HCT116 (cell line): Measurements from ENCODE around the gene RSRC1. TPM values are rescaled to one million over a fixed set of nuclear protein-coding genes. Genes with fewer than 3 reads are reported as not detected.

ENCODE experiments used
- ATAC-seq: fragments of 200-7000 bp; cut with Tn5 transposase; 2 replicates; pipeline ENCODE4 v1.9.1; 2020; ENCODE audit warnings: mild to moderate bottlenecking, moderate library complexity
- BruUV-seq: library from RNA; stranded (reverse); fragments of 400-500 nt; replicated peaks from 2 replicates; lab custom pipeline; 2021; lab: Mats Ljungman, UMichigan
- CTCF ChIA-PET: fragments of 300-600 bp; sonication (Branson Sonifier 250); formaldehyde crosslinking; loops from one replicate; lab custom pipeline; 2021; ENCODE audit warnings: antibody characterized with exemption; lab: Charles Lee
- POLR2A ChIA-PET: fragments of 300-600, 350-600 bp; sonication (Branson Sonifier 250); formaldehyde crosslinking; loops from one replicate; lab custom pipeline; 2021; ENCODE audit warnings: antibody characterized with exemption; lab: Charles Lee
- RAD21 ChIA-PET, 2 experiments: fragments of 300-600 bp; sonication (Branson Sonifier 250); formaldehyde crosslinking; loops; one replicate each; lab custom pipeline; 2023; ENCODE audit warnings: low total read pairs in 2 of 2; ENCODE audit not compliant: uncharacterized antibody in 2 of 2, unreplicated experiment in 2 of 2, low non-redundant PET in 1 of 2; lab: Charles Lee
- DNase-seq: peaks from one replicate; pipeline ENCODE4 v3.0.0-alpha.2; 2010; ENCODE audit warnings: low read depth, low spot score
- H2AFZ ChIP-seq: fragments of 200-600 bp; shearing (Covaris generic), sonication (generic); 2 replicates; pipeline ENCODE4 v1.6.1; 2017; ENCODE audit warnings: low read depth, mixed run types, mixed read lengths, antibody characterized with exemption, low read length; ENCODE audit not compliant: poor library complexity, severe bottlenecking
- H3K27ac ChIP-seq: 2 replicates; pipeline ENCODE4 v1.5.1; 2012; ENCODE audit warnings: low read depth, low read length
- H3K27me3 ChIP-seq: fragments of 200-600 bp; sonication (generic); 2 replicates; pipeline ENCODE4 v1.6.1; 2016; ENCODE audit warnings: mixed run types, low read length, mixed read lengths; ENCODE audit not compliant: insufficient read depth
- H3K36me3 ChIP-seq, 2 experiments: fragments of 200-500 bp in 1 of 2; fragments of 200-600 bp in 1 of 2; sonication (Bioruptor generic) in 1 of 2; sonication (generic) in 1 of 2; 2 replicates each; pipeline versions ENCODE4 v1.5.1 to v1.6.1; 2014 to 2016; ENCODE audit warnings: low read length in 2 of 2, inconsistent platforms in 1 of 2, mixed read lengths in 1 of 2, mixed run types in 1 of 2; ENCODE audit not compliant: insufficient read depth in 2 of 2, control insufficient read depth in 1 of 2
- H3K4me1 ChIP-seq, 2 experiments: fragments of 200-600 bp in 1 of 2; sonication (generic) in 1 of 2; 2 replicates each; pipeline versions ENCODE4 v1.5.1 to v1.6.1; 2012 to 2017; ENCODE audit warnings: low read length in 2 of 2, inconsistent platforms in 1 of 2, mild to moderate bottlenecking in 1 of 2, mixed read lengths in 1 of 2, mixed run types in 1 of 2, moderate library complexity in 1 of 2; ENCODE audit not compliant: insufficient read depth in 2 of 2, control insufficient read depth in 1 of 2
- H3K4me2 ChIP-seq: fragments of 200-600 bp; sonication (generic); 2 replicates; pipeline ENCODE4 v1.6.1; 2017; ENCODE audit warnings: mixed run types, low read length, mixed read lengths
- H3K4me3 ChIP-seq, 2 experiments: fragments of 200-600 bp in 1 of 2; sonication (generic) in 1 of 2; replicated peaks in 1 of 2; 2 replicates each; pipeline ENCODE4 v1.5.1; 2011 to 2016; ENCODE audit warnings: low read length in 2 of 2, control low read depth in 1 of 2, low read depth in 1 of 2, mild to moderate bottlenecking in 1 of 2, mixed read lengths in 1 of 2, mixed run types in 1 of 2
- H3K79me2 ChIP-seq: fragments of 200-600 bp; sonication (generic); 2 replicates; pipeline ENCODE4 v1.6.1; 2017; ENCODE audit warnings: mild to moderate bottlenecking, mixed run types, low read length, moderate library complexity, mixed read lengths; ENCODE audit not compliant: insufficient read depth
- H3K9ac ChIP-seq: fragments of 200-600 bp; sonication (generic); 2 replicates; pipeline ENCODE4 v1.6.1; 2016; ENCODE audit warnings: low read length, mixed read lengths
- H3K9me2 ChIP-seq: fragments of 200-600 bp; sonication (generic), shearing (Covaris generic); 2 replicates; pipeline ENCODE4 v1.6.1; 2017; ENCODE audit warnings: mixed run types, mild to moderate bottlenecking, moderate library complexity; ENCODE audit not compliant: insufficient read depth
- H3K9me3 ChIP-seq, 2 experiments: fragments of 200-500 bp in 1 of 2; fragments of 200-600 bp in 1 of 2; sonication (Bioruptor generic) in 1 of 2; sonication (generic) in 1 of 2; 2 replicates each; pipeline ENCODE4 v1.6.1; 2014 to 2017; ENCODE audit warnings: low read length in 2 of 2, mixed read lengths in 2 of 2, inconsistent platforms in 1 of 2, low read depth in 1 of 2, mild to moderate bottlenecking in 1 of 2, mixed run types in 1 of 2, moderate library complexity in 1 of 2; ENCODE audit not compliant: control insufficient read depth in 1 of 2, insufficient read depth in 1 of 2
- H4K20me1 ChIP-seq: fragments of 200-600 bp; sonication (generic), shearing (Covaris generic); 2 replicates; pipeline ENCODE4 v1.6.1; 2017; ENCODE audit warnings: mixed run types, mild to moderate bottlenecking, moderate library complexity; ENCODE audit not compliant: insufficient read depth
- EZH2 ChIP-seq: fragments of 200-600 bp; sonication (generic); IDR thresholded peaks from 2 replicates; pipeline ENCODE4 v1.6.1; 2017; ENCODE audit warnings: antibody characterized with exemption, mixed run types
- TCF7L2 ChIP-seq: IDR thresholded peaks from 2 replicates; pipeline ENCODE4 v1.7.0; 2011; ENCODE audit warnings: borderline replicate concordance, inconsistent platforms; ENCODE audit not compliant: insufficient read depth, insufficient read length; ENCODE audit errors: extremely low read depth
- intact Hi-C: fragments of 100-400 bp; cut with micrococcal nuclease; formaldehyde crosslinking; loops from 2 replicates; pipeline ENCODE4 v1.10.0; 2022
- total RNA-seq: library from RNA; stranded (reverse); gene quantifications from one replicate; pipeline ENCODE4 v1.2.1, GENCODE V29; 2021; ENCODE audit not compliant: unreplicated experiment
- TF ChIP-seq, protein P1 (sequence below): IDR thresholded peaks from 2 replicates; pipeline ENCODE4 v1.6.1; 2012
- TF ChIP-seq, protein P2 (sequence below): IDR thresholded peaks from 2 replicates; pipeline ENCODE4 v1.6.1; 2012; ENCODE audit warnings: low read depth

The RSRC1 gene
- total RNA-seq, 1 experiment from 2014 or later = 37.1 TPM

DNA sequence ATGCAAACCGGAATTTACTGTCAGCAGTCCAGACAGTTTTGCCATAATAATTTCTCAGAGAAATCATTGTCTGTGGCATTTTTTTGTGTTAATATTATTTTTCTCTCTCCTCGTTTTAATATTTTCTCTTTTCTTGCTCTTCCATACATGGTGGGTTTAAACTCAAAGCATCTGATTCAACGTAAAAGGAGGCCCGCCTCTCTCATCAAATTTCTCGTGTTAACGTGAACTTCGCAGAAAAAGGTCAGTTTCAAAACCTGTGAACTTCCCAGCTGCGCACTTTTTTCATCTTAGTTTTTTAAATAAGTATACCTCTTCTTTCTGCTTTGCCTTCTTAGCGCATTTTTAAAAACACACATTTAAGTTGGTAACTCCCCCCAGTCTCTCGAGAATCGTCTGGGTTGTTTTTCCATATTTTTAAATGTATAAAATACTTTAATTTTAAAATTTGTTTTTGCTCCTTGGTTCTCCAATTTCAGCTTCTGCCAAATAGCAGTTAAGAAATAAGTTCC lies 12.8 kb upstream of the RSRC1 start:
- Histone ChIP-seq H3K9me2 (no peaks in the 10 kb centered on the region), H3K36me3 (no peaks in the 10 kb centered on the region; a peak in 1 of 4 replicates), H3K4me2 (no peak overlapping the region), H3K4me3 (no peak overlapping the region), H2AFZ (no peak overlapping the region), H3K4me1 (peaks cover 0 to 4% of the 10 kb centered on the region in 2 experiments; a peak in 1 of 4 replicates), H3K27ac (no peak overlapping the region), H3K27me3 (no peaks in the 10 kb centered on the region), H3K9ac (no peak overlapping the region), H4K20me1 (no peaks in the 10 kb centered on the region), H3K79me2 (no peaks in the 10 kb centered on the region), H3K9me3 (no peaks in the 10 kb centered on the region)
- ChIA-PET RAD21 (no interaction called here), POLR2A (no interaction called here), CTCF (no interaction called here)
- TF ChIP-seq, protein P1, sequence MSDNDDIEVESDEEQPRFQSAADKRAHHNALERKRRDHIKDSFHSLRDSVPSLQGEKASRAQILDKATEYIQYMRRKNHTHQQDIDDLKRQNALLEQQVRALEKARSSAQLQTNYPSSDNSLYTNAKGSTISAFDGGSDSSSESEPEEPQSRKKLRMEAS = no peak
- TF ChIP-seq EZH2 = no peak
- ATAC-seq (no peak), DNase-seq (no peak)
- BruUV-seq = no TSS peak
- intact Hi-C loops = no loop called here

DNA sequence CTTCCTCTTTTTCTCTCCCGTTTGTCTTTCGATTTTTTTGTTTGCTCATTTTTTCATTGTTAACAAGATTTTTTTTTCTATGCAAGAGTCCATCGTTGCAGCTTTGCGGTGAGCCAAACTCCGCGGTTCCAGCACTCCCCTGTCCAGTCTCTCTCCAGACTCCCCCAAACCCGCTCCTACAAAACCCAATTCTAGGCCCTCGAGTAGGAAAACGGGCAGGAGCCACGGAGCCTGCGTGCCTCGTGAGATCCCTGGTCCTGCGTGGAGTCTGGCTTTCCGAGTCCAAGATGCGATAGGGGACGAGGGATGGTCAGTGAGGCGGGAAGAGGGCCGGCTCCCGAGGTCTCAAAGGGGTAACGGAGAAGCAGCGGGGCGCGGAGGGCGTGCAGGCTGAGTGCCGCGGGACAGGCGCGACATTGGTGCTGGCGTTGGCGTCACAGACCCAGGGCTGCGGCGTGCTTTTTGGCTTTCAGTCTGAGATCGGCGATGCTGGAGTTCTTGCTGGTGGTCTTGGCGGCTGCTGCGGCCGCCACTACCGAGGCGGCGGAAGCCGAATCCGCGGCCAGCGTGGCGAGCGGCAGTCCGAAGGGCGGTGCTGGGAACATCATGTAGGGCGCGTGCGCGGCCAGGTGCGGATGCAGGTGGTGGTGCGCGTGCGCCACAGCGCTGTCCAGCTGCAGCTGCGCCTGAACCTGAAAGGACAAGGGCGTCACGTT lies 12.1 kb upstream of the RSRC1 start:
- Histone ChIP-seq H3K79me2 (no peaks in the 10 kb centered on the region), H3K27me3 (no peaks in the 10 kb centered on the region), H2AFZ (no peak overlapping the region), H3K9me2 (no peaks in the 10 kb centered on the region), H3K4me3 (peak overlapping the region; percentile 15 to 28; a peak in 1 of 4 replicates)
- peak; percentile 92 for ATAC-seq
- CTCF ChIA-PET = no interaction called here
- TF ChIP-seq, protein P1 = peak; percentile 47; the same call in 1 of the 2 replicates
- TF ChIP-seq, protein P2, sequence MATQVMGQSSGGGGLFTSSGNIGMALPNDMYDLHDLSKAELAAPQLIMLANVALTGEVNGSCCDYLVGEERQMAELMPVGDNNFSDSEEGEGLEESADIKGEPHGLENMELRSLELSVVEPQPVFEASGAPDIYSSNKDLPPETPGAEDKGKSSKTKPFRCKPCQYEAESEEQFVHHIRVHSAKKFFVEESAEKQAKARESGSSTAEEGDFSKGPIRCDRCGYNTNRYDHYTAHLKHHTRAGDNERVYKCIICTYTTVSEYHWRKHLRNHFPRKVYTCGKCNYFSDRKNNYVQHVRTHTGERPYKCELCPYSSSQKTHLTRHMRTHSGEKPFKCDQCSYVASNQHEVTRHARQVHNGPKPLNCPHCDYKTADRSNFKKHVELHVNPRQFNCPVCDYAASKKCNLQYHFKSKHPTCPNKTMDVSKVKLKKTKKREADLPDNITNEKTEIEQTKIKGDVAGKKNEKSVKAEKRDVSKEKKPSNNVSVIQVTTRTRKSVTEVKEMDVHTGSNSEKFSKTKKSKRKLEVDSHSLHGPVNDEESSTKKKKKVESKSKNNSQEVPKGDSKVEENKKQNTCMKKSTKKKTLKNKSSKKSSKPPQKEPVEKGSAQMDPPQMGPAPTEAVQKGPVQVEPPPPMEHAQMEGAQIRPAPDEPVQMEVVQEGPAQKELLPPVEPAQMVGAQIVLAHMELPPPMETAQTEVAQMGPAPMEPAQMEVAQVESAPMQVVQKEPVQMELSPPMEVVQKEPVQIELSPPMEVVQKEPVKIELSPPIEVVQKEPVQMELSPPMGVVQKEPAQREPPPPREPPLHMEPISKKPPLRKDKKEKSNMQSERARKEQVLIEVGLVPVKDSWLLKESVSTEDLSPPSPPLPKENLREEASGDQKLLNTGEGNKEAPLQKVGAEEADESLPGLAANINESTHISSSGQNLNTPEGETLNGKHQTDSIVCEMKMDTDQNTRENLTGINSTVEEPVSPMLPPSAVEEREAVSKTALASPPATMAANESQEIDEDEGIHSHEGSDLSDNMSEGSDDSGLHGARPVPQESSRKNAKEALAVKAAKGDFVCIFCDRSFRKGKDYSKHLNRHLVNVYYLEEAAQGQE = peak; percentile 84
- no peak for TF ChIP-seq TCF7L2
- TF ChIP-seq, all 23 proteins: peak for 2
- no peak overlapping the region for H3K9ac ChIP-seq
- no peaks in the 10 kb centered on the region for H4K20me1 ChIP-seq
- H3K36me3 ChIP-seq = no peaks in the 10 kb centered on the region; a peak in 1 of 4 replicates
- H3K4me2 ChIP-seq = peak overlapping the region; percentile 45
- H3K4me1 ChIP-seq = peaks cover 0 to 4% of the 10 kb centered on the region in 2 experiments; a peak in 1 of 4 replicates
- RAD21 ChIA-PET = no interaction called here
- H3K27ac ChIP-seq = no peak overlapping the region
- no peaks in the 10 kb centered on the region for H3K9me3 ChIP-seq
- intact Hi-C loops = no loop called here
- no peak for DNase-seq
- no TSS peak for BruUV-seq
- POLR2A ChIA-PET = no interaction called here
